Fibroblast of lung (primary cell): Measurements from ENCODE around the gene TTC23.

Source experiments
- CTCF ChIP-seq, 2 donors: IDR thresholded peaks in 1 of 2; conservative IDR thresholded peaks in 1 of 2; 1 replicate in 1 of 2; 2 replicates in 1 of 2; pipeline ENCODE4 v1.5.1; 2011 to 2012; ENCODE audit warnings: low read length in 2 of 2, control low read depth in 1 of 2, inconsistent platforms in 1 of 2, low read depth in 1 of 2, mild to moderate bottlenecking in 1 of 2
- EZH2 ChIP-seq: IDR thresholded peaks from 2 replicates; pipeline ENCODE4 v1.5.1; 2012; ENCODE audit warnings: low read length, control low read depth, mild to moderate bottlenecking; ENCODE audit errors: missing control alignments

GRCh38 chr15:99250857-99251841, 1.8 kb upstream of the TTC23 start, which contains the start of gene LRRC28:
- TF ChIP-seq CTCF (conservative IDR thresholded peaks at IDR 0.05 in 1 of 2, IDR thresholded peaks at IDR 0.05 in 1 of 2; ENCODE audit: low read depth in 1 of 2, low read length in 2 of 2) = no peak
- no peak for TF ChIP-seq EZH2
